Lower lobe of right lung (tissue), 2 donors: ENCODE data around the gene RAPGEF6. TPM values are rescaled to one million over a fixed set of nuclear protein-coding genes. Genes with fewer than 3 reads are reported as not detected.

ENCODE experiments used
- ATAC-seq, 2 donors: fragments of 200-7000 bp; cut with Tn5 transposase; one replicate each; pipeline ENCODE4 v1.9.1; 2020 to 2022; ENCODE audit warnings: mild to moderate bottlenecking in 2 of 2, moderate library complexity in 2 of 2
- DNase-seq: peaks from one replicate; pipeline ENCODE4 v3.0.0-alpha.2; 2020
- H3K27ac ChIP-seq: fragments of 200-600 bp; one replicate; pipeline ENCODE4 v1.8.0; 2022
- H3K27me3 ChIP-seq: fragments of 200-600 bp; one replicate; pipeline ENCODE4 v1.8.0; 2022; ENCODE audit warnings: low read depth
- H3K36me3 ChIP-seq: fragments of 200-600 bp; one replicate; pipeline ENCODE4 v1.8.0; 2022; ENCODE audit warnings: mild to moderate bottlenecking
- H3K4me1 ChIP-seq: fragments of 200-600 bp; one replicate; pipeline ENCODE4 v1.8.0; 2022
- H3K4me3 ChIP-seq: fragments of 200-600 bp; one replicate; pipeline ENCODE4 v1.8.0; 2022; ENCODE audit warnings: mild to moderate bottlenecking
- H3K9me3 ChIP-seq: fragments of 200-600 bp; one replicate; pipeline ENCODE4 v1.8.0; 2022
- intact Hi-C: fragments of 100-400 bp; cut with DNase I; formaldehyde crosslinking; loops from one replicate; pipeline ENCODE4 v1.11.0; 2022
- total RNA-seq: library from RNA; stranded (reverse); fragmentation: NEBNext Ultra II Directional; extraction: Animal tissue kit (Norgen Biotek cat#: 25700); gene quantifications from one replicate; pipeline ENCODE4 v1.2.1, GENCODE V29; 2021
- TF ChIP-seq, protein P1 (sequence below): fragments of 200-600 bp; IDR thresholded peaks from one replicate; pipeline ENCODE4 v1.8.0; 2022; ENCODE audit warnings: antibody characterized with exemption, mild to moderate bottlenecking
- donor health status: DM: no; HTN: yes; CAD: no; lungs with severe emphysema.

The RAPGEF6 gene
- total RNA-seq, 1 donor from 2014 or later, result 21.7 TPM

DNA sequence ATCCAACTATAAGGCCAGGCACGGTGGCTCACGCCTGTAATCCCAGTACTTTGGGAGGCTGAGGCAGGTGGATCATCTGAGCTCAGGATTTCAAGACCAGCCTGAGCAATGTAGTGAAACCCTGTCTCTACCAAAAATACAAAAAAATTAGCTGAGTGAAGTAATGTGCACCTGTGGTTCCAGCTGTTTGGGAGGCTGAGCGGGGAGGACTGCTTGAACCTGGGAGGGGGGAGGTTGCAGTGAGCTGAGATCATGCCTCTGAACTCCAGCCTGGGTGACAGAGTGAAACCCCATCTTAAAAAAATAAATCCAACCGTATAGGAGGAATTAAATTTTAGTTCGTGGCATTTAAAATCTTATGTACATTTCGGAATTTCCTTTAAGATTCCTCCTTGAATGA is 247.8 kb downstream of the RAPGEF6 start:
- no peaks in the 10 kb centered on the region for H3K27me3 ChIP-seq
- H3K27ac ChIP-seq, result no peak overlapping the region
- H3K4me3 ChIP-seq, result no peak overlapping the region
- intact Hi-C loops, result no loop called here
- no peaks in the 10 kb centered on the region for H3K9me3 ChIP-seq
- DNase-seq, result no peak
- TF ChIP-seq, protein P1, sequence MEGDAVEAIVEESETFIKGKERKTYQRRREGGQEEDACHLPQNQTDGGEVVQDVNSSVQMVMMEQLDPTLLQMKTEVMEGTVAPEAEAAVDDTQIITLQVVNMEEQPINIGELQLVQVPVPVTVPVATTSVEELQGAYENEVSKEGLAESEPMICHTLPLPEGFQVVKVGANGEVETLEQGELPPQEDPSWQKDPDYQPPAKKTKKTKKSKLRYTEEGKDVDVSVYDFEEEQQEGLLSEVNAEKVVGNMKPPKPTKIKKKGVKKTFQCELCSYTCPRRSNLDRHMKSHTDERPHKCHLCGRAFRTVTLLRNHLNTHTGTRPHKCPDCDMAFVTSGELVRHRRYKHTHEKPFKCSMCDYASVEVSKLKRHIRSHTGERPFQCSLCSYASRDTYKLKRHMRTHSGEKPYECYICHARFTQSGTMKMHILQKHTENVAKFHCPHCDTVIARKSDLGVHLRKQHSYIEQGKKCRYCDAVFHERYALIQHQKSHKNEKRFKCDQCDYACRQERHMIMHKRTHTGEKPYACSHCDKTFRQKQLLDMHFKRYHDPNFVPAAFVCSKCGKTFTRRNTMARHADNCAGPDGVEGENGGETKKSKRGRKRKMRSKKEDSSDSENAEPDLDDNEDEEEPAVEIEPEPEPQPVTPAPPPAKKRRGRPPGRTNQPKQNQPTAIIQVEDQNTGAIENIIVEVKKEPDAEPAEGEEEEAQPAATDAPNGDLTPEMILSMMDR, result no peak
- ATAC-seq, result no peak
- H3K36me3 ChIP-seq, result peaks cover 26% of the 10 kb centered on the region
- peaks cover 12% of the 10 kb centered on the region for H3K4me1 ChIP-seq

DNA sequence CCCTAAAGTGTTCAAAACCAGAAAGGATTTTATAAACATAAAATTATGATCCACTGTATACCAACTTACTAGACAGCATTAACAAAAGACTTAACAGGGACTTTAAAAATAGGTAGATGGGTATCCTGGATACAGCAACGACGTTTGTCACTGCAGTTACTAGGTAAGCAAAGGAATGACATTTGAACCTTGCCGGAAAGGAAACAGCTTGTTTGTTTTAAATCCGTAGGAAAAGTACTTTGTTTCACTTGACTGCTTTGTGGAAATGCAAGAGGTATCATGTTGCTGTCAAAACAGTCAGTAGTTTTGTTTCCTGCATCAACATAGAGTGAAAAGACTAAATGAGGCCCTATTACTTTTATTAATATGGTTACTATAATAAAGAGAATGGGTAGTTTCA is 248.2 kb downstream of the RAPGEF6 start:
- H3K27ac ChIP-seq, result peak overlapping the region; percentile 19
- H3K9me3 ChIP-seq, result no peaks in the 10 kb centered on the region
- TF ChIP-seq, protein P1, result no peak
- H3K27me3 ChIP-seq, result no peaks in the 10 kb centered on the region
- DNase-seq, result no peak
- H3K4me1 ChIP-seq, result peaks cover 17% of the 10 kb centered on the region
- ATAC-seq, result no peak
- H3K4me3 ChIP-seq, result no peak overlapping the region
- H3K36me3 ChIP-seq, result peaks cover 21% of the 10 kb centered on the region
- intact Hi-C loops, result no loop called here

DNA sequence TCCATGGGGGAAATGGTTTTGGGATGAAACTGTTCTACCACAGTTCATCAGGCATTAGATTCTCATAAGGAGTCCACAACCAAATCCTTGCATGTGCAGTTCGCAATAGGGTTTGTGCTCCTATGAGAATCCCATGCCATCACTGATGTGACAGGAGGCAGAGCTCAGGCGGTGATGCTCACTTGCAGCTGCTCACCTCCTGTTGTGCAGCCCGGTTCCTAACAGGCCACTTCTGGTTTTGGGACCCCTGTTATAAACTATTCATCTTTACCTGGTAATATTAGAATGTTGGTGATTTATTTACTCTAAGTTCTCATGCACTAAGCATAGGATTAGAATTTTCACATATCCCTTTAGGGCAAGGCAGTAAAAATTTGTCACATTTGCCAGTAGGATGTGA is 248.9 kb downstream of the RAPGEF6 start:
- no peak for ATAC-seq
- intact Hi-C loops, result no loop called here
- peaks cover 24% of the 10 kb centered on the region for H3K4me1 ChIP-seq

DNA sequence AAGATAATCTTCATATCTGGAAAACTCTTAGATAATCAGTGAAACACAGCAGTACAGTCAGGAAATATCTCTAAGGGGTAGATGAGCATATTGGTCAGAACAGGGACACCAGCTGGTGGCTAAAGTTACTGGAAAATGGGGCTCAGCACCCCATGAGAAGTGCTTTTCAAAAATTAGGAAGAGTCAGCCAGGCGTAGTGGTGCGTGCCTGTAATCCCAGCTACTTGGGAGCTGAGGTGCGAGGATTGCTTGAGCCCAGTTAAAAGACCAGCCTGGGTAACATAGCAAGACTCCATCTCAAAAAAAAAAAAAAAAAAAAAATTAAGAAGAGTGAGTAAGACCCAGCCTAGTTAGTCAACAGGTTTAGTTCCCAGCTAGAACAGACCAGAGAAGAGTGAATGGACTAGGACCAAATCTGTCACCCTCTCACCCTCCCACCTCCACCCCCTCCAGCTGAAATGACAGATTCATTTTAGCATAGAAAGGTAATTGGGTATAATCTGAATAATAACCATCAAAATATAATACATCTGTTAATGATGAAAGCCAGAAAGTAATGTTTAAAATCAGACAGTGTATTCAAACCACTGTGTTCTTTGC is 250.3 kb downstream of the RAPGEF6 start:
- intact Hi-C loops, result no loop called here
- Histone ChIP-seq H3K27me3 (no peaks in the 10 kb centered on the region), H3K9me3 (no peaks in the 10 kb centered on the region), H3K36me3 (peaks cover 11% of the 10 kb centered on the region), H3K4me1 (peaks cover 38% of the 10 kb centered on the region), H3K4me3 (no peak overlapping the region), H3K27ac (no peak overlapping the region)
- DNase-seq (no peak), ATAC-seq (no peak)
- TF ChIP-seq, protein P1, result no peak

More for the DNA sequence above, 248.9 kb downstream of the RAPGEF6 start:
- TF ChIP-seq, protein P1, result no peak
- no peak for DNase-seq
- Histone ChIP-seq H3K27me3 (no peaks in the 10 kb centered on the region), H3K4me3 (no peak overlapping the region), H3K27ac (peak overlapping the region; percentile 19), H3K9me3 (no peaks in the 10 kb centered on the region), H3K36me3 (peaks cover 16% of the 10 kb centered on the region)

DNA sequence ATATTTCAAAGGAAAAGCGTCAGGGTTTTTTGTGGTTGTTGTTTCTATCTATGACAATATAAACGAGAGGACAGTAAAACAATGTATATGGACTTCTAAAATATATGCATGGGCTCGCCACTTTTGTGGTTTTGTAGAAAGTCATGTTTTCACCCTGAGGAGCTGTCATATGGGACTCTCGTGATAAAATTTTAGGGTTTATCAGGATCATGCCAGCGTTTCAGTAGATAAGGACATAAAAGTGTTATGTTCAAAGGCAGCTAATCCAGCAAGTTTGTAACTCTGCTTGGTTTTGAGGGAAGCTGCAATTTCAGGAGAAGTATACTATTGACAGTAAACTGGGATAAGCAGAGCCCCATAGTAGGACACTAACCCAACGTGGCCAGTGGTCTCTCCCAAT is 250.9 kb downstream of the RAPGEF6 start:
- Histone ChIP-seq H3K4me3 (no peak overlapping the region), H3K36me3 (peaks cover 11% of the 10 kb centered on the region), H3K27me3 (no peaks in the 10 kb centered on the region), H3K4me1 (peaks cover 43% of the 10 kb centered on the region), H3K27ac (no peak overlapping the region), H3K9me3 (no peaks in the 10 kb centered on the region)
- DNase-seq, result no peak
- TF ChIP-seq, protein P1, result no peak
- no peak for ATAC-seq
- intact Hi-C loops, result no loop called here
